CD4-positive, alpha-beta T cell treated with Interleukin-21 for 1 hour (primary cell): ENCODE data around the gene ACADVL.
A peak's percentile ranks its signal among the peaks of the same experiment; 100 is the strongest.
"Not testable (repeated sequence)": the region's sequence is repeated elsewhere in the genome, so short reads cannot be mapped to it uniquely, and the experiment has no call there.

Source experiments
- DNase-seq: peaks from one replicate; pipeline ENCODE4 v3.0.0-alpha.2; 2020

ACADVL gene

GRCh38 chr17:7219812-7220592 is at the start of gene ACADVL, which contains the start of gene DLG4:
Gene ACADVL, plus strand, starts transcription at chr17:7219938. Its CDS starts 47 bp downstream, at chr17:7219985.
Gene DLG4, minus strand, starts transcription at chr17:7219836.
- DNase-seq: peak; percentile 80

DNA sequence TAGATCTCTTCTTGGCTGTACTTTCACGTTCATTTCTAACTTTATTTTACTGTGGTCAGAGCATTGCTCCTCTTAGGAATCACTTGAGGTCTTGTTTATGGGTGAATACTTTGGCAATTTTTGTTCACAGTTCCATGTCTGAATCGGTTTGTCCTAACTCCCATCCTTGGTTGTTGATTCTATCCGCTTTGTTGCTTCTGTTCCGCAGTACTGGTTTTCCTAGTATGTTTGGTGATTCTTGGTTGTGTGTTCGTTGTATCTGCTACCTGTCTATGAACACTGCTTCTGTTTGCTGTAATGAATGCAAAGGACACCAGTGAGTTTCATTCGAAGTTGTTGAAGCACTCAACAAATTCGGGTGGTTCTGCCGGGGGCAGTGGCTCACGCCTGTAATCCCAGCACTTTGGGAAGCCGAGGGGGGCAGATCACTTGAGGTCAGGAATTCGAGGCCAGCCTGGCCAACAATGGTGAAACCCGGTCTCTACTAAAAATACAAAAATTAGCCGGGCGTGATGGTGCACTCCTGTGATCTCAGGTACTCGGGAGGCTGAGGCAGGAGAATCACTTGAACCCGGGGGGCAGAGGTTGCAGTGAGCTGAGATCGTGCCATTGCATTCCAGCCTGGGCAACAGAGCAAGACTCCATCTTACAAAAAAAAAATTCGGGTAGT is 47.1 kb upstream of the ACADVL start:
- not testable (repeated sequence) for DNase-seq

DNA sequence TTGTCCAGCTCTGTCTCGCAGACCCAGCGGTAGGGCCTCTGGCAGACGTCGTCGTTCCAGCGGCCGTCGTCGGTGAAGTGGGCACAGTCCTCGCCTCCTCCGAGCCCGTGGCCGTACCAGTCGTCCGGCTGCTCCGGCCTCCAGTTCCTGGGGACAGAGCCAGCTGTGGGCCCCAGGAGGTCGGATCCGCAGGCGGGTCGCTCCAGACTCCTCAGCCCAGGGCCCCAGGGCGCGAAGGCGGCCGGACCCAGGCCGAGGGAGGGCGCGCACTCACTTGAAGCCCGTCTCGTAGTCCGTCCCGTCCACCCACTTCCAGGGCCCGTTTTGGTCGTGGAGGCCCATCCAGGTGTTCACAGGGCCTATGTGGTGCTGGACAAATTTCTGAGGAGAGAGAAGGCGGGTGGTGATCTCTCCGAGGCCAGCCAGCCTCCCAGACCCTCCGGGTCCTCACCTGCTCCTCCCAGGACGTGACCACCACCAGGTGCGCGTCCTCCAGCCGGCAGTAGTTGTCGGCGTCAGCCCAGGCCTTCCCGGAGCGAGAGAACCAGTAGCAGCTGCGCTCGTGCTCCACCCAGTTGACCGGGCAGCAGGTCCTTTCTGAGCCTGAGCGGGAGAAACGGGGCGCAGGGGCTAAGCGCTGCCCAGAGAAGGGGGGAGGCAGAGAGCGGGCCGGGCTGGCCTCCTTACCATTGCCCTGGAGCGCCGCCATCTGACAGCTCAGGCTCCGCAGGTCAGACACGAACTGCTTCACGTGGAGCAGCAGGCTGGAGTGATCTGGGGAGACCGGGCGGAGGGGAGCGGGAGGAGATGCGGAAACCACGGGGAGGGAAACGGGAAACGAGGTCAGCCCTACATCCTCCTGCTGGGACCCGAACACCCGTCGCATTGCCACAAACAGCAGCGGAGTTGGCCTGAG is 45.8 kb upstream of the ACADVL start:
- DNase-seq: peak; percentile 58

DNA sequence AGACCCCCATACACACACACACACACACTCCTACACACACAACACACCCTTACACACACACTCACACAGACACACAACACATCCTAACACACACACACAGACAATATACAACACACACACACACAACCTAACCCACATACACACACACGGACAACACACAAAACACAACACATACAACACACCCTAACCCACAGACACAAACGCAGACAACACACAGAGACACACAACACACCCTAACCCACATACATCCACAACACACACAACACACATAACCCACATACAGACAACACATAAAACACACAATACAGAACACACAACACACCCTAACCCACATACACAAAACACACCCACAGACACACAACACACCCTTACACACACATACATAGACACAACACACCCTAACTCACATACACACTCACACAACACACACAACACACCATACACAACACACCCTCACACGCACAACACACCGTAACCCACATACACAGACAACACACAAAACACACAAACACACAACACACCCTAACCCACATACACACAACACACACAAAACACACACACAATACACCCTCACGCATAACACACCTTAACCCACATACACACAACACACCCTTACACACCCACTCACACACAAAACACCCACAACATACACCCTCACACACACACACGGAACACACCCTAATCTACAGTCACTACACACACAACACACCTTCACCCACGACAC is 45.0 kb upstream of the ACADVL start:
- DNase-seq: no peak

DNA sequence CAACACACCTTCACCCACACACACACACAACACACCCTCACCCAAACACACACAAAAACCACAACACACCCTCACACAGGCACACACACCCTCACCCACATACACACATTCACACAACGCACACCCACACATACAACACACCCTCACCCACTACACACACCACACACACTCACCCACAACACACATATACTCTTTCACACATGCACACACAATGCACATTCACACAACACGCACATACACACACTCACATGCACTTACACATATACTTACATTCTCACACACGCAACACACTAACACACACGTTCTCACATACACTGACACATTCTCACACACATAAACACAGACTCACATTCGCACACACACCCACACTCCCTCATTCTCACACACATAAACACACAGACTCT is 44.4 kb upstream of the ACADVL start:
- no peak for DNase-seq

- DNase-seq: no peak
These were observed 43.5 kb upstream of the ACADVL start for GRCh38 chr17:7176107-7176840.

DNA sequence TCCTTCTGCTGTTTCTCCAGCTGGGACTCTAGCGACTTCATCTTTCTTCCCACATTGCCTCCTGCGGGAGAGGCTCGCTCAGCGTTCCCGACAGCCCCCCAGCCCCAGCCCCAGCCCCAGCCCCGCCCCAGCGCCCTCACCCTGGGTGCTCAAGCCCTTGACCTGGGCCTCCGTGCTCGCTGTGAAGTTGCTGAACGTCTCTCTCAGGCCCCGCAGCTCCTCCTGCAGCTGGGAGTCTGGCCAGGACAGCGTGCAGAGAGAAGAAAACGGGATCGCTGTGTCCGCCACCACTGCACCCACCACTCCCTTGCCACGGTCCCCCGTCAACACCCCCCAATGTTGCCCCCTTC is 42.9 kb upstream of the ACADVL start:
- no peak for DNase-seq

- DNase-seq: peak; percentile 73
These were observed 42.4 kb upstream of the ACADVL start for GRCh38 chr17:7177191-7177953.

DNA sequence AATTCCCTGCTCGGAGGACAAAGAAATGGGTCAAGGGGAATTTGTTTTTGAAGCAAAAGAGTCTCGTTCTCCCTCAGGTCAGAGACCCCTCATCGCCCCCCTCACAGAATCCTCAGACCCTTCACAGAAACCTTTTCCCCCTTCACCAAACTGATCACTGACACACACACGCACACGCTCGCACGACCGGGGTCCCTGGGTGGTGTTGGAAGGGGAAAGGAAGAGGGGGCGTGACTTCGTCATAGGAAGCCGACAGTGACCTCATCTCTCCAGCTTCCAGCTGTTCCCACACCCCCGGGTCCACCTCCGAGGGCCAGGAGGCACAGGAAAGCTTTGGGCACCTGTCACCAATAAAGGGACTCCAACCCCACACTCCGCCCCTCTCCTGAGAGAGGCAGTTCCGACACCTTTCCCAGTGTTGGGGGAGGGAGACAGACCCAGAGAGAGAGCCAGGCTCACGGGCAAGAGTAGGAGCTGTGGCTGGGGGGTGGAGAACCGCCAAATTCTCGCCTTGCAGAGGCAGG is 41.7 kb upstream of the ACADVL start:
- DNase-seq: no peak

- DNase-seq: no peak
These were observed 40.8 kb upstream of the ACADVL start for GRCh38 chr17:7178973-7179316.

DNA sequence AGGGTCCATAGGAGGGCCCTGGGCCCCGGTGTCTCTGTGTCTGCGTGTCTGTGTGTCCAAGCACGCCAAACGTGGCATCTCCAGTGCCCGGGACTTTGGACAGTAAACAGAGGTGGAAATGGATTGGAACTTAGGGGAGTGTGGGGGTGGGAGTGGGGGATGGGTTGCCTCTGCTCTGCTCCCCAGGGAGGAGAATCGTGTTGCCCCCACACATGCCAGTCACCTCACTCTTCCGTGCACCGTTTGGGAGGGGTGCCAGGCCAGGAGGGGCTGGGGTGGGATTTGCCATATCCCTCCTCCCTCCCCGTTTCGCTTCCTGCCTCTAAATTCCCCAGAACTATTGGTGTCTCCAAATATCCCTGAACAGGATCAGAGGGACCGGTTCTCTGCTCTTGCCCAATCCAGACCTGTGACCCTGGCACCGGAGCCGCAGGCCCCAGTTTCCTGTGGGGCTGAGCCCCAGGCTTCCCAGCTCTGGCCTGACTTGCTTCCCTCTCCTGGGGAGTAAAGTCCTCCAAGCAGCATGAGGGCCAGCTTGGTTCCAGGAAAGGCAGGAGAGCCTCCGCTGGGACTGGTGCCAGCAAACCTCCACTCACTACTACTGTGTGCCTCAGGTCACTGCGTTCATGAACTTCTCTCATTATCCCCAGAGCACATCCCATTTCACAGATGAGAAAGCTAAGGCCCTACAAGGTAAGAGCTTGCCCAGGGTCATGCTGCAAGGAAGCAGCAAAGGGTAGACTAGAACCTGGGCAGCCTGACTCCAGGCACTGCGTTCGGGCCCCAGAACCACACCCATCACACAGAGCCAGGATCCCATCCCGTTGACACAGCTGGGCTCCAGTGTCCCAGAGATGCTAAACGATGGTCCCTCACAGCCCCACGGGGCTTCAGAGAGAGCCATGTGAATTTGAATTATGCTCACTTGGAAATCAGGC is 40.2 kb upstream of the ACADVL start, which contains the start of gene ASGR1:
TSS of gene ASGR1 (minus strand) at position 54 of the 938 bp plus-strand sequence. CDS start 807 bp downstream, outside the sequence.
- DNase-seq: no peak

DNA sequence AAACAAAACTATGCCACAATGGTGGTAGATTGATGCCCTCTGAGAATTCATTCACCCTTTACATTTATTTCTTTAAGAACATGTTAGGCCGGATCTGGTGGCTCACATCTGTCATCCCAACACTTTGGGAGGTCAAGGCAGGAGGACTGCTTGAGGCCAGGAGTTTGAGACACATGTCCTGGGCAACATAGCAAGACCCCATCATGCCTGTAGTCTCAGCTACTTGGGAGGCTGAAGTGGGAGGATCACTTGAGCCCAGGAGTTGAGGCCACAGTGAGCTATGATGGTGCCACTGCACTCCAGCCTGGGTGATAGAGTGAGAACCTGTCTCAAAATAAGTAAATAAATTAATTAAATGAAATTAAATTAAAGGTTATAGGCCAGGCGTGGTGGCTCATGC is 37.6 kb upstream of the ACADVL start:
- not testable (repeated sequence) for DNase-seq

GRCh38 chr17:7183433-7184090 is 36.2 kb upstream of the ACADVL start:
- DNase-seq: no peak

GRCh38 chr17:7184091-7184488 is 35.6 kb upstream of the ACADVL start:
- no peak for DNase-seq

- no peak for DNase-seq
These were observed 35.1 kb upstream of the ACADVL start for GRCh38 chr17:7184647-7185046.

GRCh38 chr17:7186241-7186640 is 33.5 kb upstream of the ACADVL start:
- no peak for DNase-seq

DNA sequence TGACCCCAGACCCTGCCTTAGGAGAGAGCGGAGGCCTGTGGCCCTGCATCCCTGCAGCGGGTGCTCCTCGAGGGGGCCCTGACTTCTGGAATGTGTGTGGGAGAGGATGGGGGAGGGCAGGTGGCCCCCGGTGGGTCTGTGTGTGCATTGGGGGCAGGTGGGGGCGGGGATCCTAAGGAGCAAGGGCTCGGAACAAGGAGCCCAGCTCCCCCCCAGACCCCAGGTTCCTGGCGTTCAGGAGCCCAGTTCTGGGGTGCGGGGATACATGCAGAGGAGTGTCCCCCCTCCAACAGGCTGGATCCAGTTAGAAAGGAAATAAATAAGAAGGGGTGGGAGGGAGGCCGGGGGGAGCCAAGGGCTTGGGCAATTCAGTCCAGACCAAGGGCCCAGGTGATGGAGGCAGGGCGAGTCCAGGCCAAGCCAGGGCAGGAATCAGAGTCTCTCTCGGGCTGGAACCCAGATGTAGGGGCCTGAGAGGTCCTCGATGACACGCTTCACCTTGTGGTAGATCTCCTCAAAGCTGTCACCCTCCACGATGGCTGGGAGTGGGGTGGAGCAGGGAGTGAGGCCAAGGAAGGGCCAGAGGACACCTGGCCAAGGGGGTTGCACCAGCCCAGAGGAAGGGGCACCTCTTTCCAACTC is 29.3 kb upstream of the ACADVL start:
- DNase-seq: no peak

DNA sequence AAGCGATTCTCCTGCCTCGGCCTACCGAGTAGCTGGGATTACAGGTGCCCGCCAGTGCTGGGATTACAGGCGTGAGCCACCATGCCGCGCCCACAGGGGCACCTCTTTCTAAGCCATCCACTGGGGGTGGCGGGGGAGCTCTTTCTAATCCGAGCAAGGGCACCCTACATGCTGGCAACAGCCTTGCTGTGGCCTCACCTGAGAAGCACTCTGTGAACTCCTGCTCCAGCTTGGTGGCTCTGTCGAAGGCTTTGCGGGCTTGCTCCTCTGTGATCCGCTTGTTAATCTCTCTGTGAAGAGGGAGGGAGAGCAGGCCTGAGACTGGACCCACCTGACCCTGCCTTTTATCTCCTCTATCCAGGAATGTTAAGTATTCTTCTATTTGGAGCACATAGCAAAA is 28.7 kb upstream of the ACADVL start:
- no peak for DNase-seq
